Suppressor macrophage treated with lipopolysaccharide for 4 hours (primary cell): Measurements from ENCODE around the gene STIL.
A peak's percentile ranks its signal among the peaks of the same experiment; 100 is the strongest.
"Not testable (repeated sequence)": the region's sequence is repeated elsewhere in the genome, so short reads cannot be mapped to it uniquely, and the experiment has no call there.

Experiments
- DNase-seq: peaks from one replicate; pipeline ENCODE4 v3.0.0-alpha.2; 2020

STIL gene

GRCh38 chr1:47216278-47217059 is 97.5 kb downstream of the STIL start:
- no peak for DNase-seq

- no peak for DNase-seq
These were observed 98.2 kb downstream of the STIL start for GRCh38 chr1:47215713-47216112.

GRCh38 chr1:47214549-47214948 is 99.4 kb downstream of the STIL start:
- DNase-seq = no peak

GRCh38 chr1:47213230-47213963 is 100.5 kb downstream of the STIL start:
- no peak for DNase-seq

GRCh38 chr1:47212636-47213229 is 101.2 kb downstream of the STIL start:
- no peak for DNase-seq

- DNase-seq = peak; percentile 71
These were observed 102.1 kb downstream of the STIL start for GRCh38 chr1:47211796-47212269.

- DNase-seq = no peak
These were observed 103.3 kb downstream of the STIL start for GRCh38 chr1:47210666-47211065.

GRCh38 chr1:47209725-47210325 is 104.1 kb downstream of the STIL start:
- DNase-seq = no peak

- DNase-seq = no peak
These were observed 104.9 kb downstream of the STIL start for GRCh38 chr1:47209091-47209490.

- DNase-seq = no peak
These were observed 105.5 kb downstream of the STIL start for GRCh38 chr1:47208374-47208850.

- DNase-seq = no peak
These were observed 106.1 kb downstream of the STIL start for GRCh38 chr1:47207803-47208373.

GRCh38 chr1:47205918-47206317 is 108.0 kb downstream of the STIL start:
- no peak for DNase-seq

- DNase-seq = not testable (repeated sequence)
These were observed 110.4 kb downstream of the STIL start for GRCh38 chr1:47203504-47203903.

- no peak for DNase-seq
These were observed 112.8 kb downstream of the STIL start for GRCh38 chr1:47201179-47201578.
